ENCODE data around the gene NFKB1.

NFKB1 gene

GRCh38 chr4:102500352-102500695 lies 835 bp upstream of the NFKB1 start:
- peak; percentile 34 for TF ChIP-seq CTCF (conservative IDR thresholded peaks at IDR 0.05; ENCODE audit: low read length)
- DNase-seq (ENCODE audit: low read depth), result no peak
- H3K4me3 ChIP-seq (ENCODE audit: low read length), result peak overlapping the region; percentile 72

GRCh38 chr4:102501447-102501696 lies 213 bp downstream of the NFKB1 start:
- TF ChIP-seq CTCF (conservative IDR thresholded peaks at IDR 0.05; ENCODE audit: low read length), result no peak
- H3K4me3 ChIP-seq (ENCODE audit: low read length), result peak overlapping the region; percentile 88
- DNase-seq (ENCODE audit: low read depth), result no peak

- no peak for DNase-seq (ENCODE audit: low read depth)
- peak overlapping the region; percentile 88 for H3K4me3 ChIP-seq (ENCODE audit: low read length)
- no peak for TF ChIP-seq CTCF (conservative IDR thresholded peaks at IDR 0.05; ENCODE audit: low read length)
These were observed 1.3 kb downstream of the NFKB1 start for GRCh38 chr4:102502543-102502818.

GRCh38 chr4:102503301-102503746 lies 2.2 kb downstream of the NFKB1 start:
- TF ChIP-seq CTCF (conservative IDR thresholded peaks at IDR 0.05; ENCODE audit: low read length), result no peak
- no peak for DNase-seq (ENCODE audit: low read depth)
- H3K4me3 ChIP-seq (ENCODE audit: low read length), result peak overlapping the region; percentile 88

- DNase-seq (ENCODE audit: low read depth), result no peak
- H3K4me3 ChIP-seq (ENCODE audit: low read length), result no peak overlapping the region
- no peak for TF ChIP-seq CTCF (conservative IDR thresholded peaks at IDR 0.05; ENCODE audit: low read length)
These were observed 3.0 kb downstream of the NFKB1 start for GRCh38 chr4:102503831-102504786.

- DNase-seq (ENCODE audit: low read depth), result no peak
- no peak overlapping the region for H3K4me3 ChIP-seq (ENCODE audit: low read length)
- TF ChIP-seq CTCF (conservative IDR thresholded peaks at IDR 0.05; ENCODE audit: low read length), result no peak
These were observed 3.8 kb downstream of the NFKB1 start for GRCh38 chr4:102504941-102505340.

GRCh38 chr4:102505708-102506107 lies 4.5 kb downstream of the NFKB1 start:
- TF ChIP-seq CTCF (conservative IDR thresholded peaks at IDR 0.05; ENCODE audit: low read length), result no peak
- DNase-seq (ENCODE audit: low read depth), result no peak
- H3K4me3 ChIP-seq (ENCODE audit: low read length), result no peak overlapping the region

Data from AG10803 (cell line).